Testis (tissue), 3 donors: Measurements from ENCODE around the gene CD276. TPM values are rescaled to one million over a fixed set of nuclear protein-coding genes. Genes with fewer than 3 reads are reported as not detected.

Experiments used
- DNase-seq: peaks from one replicate; pipeline ENCODE4 v3.0.0-alpha.2; 2019
- H3K27ac ChIP-seq, 2 donors: fragments of 200-600 bp; sonication (generic); one replicate each; pipeline ENCODE4 v1.5.1; 2019
- H3K27me3 ChIP-seq: fragments of 200-600 bp; sonication (generic); one replicate; pipeline ENCODE4 v1.5.1; 2019
- H3K36me3 ChIP-seq: fragments of 200-600 bp; sonication (generic); one replicate; pipeline ENCODE4 v1.5.1; 2017; ENCODE audit warnings: low read depth; ENCODE audit errors: missing control alignments
- H3K4me1 ChIP-seq: fragments of 200-600 bp; sonication (generic); one replicate; pipeline ENCODE4 v1.5.1; 2019
- H3K4me3 ChIP-seq, 2 donors: fragments of 200-600 bp; sonication (generic); one replicate each; pipeline ENCODE4 v1.5.1; 2017 to 2019
- H3K9me3 ChIP-seq: fragments of 200-600 bp; sonication (generic); one replicate; pipeline ENCODE4 v1.5.1; 2017
- POLR2A ChIP-seq: fragments of 450-650 bp; IDR thresholded peaks from one replicate; pipeline ENCODE4 v1.6.1; 2017; ENCODE audit warnings: antibody characterized with exemption, mild to moderate bottlenecking, moderate library complexity
- WGBS, 2 donors: methylation state at CpG; one replicate each; pipeline ENCODE4 v1.1.5; 2018; 5-methylcytosine and 5-hydroxymethylcytosine counted together
- intact Hi-C: fragments of 100-400 bp; cut with DNase I; formaldehyde crosslinking; loops from one replicate; pipeline ENCODE4 v1.15.1; 2023; ENCODE audit warnings: low total_unique reads
- polyA plus RNA-seq: library from polyadenylated mRNA; stranded (reverse); fragments of 350-450 nt; fragmentation: Illumina TruSeq; extraction: RNeasy Lipid Tissue Mini Kit (QIAGEN cat#74804); gene quantifications from one replicate; pipeline ENCODE4 v1.2.3, GENCODE V29; 2014; ENCODE audit warnings: low read depth, low replicate concordance; ENCODE audit not compliant: insufficient read depth
- total RNA-seq, 2 donors: library from RNA; depleted of rRNA; stranded (reverse); fragments of >200 nt; gene quantifications; one replicate each; pipeline ENCODE4 v1.2.3, GENCODE V29; 2016
- TF ChIP-seq, protein P1 (sequence below), 3 experiments: fragments of 450-650 bp in 2 of 3; fragments of 200-600 bp in 1 of 3; sonication (generic) in 1 of 3; IDR thresholded peaks; one replicate each; pipeline ENCODE4 v1.5.1; 2016 to 2019; ENCODE audit warnings: antibody characterized with exemption in 3 of 3, mild to moderate bottlenecking in 2 of 3, moderate library complexity in 1 of 3

Gene CD276
- total and polyA plus RNA-seq, 3 donors from 2014 or later = 43.1 to 61.5 (median 50.3) TPM

DNA sequence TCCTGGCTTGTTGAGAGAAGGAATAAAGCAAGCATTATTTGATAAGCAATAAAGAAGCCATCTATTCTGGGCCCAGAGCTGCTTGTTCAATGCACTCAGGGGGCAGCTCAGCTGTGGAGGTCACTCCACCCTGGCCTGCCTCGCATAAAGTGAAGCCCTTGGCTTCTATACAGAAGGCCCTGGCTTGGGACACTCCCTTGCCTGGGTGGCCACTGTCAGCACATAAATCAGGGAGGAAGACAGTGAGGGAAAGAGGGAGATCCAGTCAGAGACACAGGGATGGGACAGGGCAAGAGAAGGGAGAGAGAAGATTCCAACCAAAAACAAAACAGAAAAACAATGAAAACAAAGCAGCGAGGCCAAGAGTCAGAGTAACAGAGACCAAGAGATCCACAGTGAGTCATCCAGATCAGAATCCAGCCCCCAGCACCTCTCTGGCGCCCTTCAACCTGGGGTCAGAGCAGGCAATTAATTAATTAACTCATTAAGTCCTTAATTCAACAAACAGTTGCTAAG is 57.2 kb downstream of the CD276 start:
- TF ChIP-seq, protein P1, sequence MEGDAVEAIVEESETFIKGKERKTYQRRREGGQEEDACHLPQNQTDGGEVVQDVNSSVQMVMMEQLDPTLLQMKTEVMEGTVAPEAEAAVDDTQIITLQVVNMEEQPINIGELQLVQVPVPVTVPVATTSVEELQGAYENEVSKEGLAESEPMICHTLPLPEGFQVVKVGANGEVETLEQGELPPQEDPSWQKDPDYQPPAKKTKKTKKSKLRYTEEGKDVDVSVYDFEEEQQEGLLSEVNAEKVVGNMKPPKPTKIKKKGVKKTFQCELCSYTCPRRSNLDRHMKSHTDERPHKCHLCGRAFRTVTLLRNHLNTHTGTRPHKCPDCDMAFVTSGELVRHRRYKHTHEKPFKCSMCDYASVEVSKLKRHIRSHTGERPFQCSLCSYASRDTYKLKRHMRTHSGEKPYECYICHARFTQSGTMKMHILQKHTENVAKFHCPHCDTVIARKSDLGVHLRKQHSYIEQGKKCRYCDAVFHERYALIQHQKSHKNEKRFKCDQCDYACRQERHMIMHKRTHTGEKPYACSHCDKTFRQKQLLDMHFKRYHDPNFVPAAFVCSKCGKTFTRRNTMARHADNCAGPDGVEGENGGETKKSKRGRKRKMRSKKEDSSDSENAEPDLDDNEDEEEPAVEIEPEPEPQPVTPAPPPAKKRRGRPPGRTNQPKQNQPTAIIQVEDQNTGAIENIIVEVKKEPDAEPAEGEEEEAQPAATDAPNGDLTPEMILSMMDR (IDR thresholded peaks at IDR 0.05) = no peak
- no peak for TF ChIP-seq POLR2A
- Histone ChIP-seq H3K27me3 (no peaks in the 10 kb centered on the region), H3K36me3 (no peaks in the 10 kb centered on the region), H3K9me3 (no peaks in the 10 kb centered on the region), H3K4me3 (no peak overlapping the region), H3K4me1 (peaks cover 12% of the 10 kb centered on the region), H3K27ac (no peak overlapping the region)
- no peak for DNase-seq
- WGBS, 2 donors = 61 to 64% methylated on average over 3 of the region's 3 CpGs
- intact Hi-C loops = no loop called here

- WGBS, 2 donors = 50 to 78% methylated on average over 1 of the region's 1 CpG
- TF ChIP-seq POLR2A = no peak
- TF ChIP-seq, protein P1 (IDR thresholded peaks at IDR 0.05) = no peak
- Histone ChIP-seq H3K9me3 (no peaks in the 10 kb centered on the region), H3K36me3 (no peaks in the 10 kb centered on the region), H3K27ac (no peak overlapping the region), H3K4me3 (no peak overlapping the region), H3K27me3 (no peaks in the 10 kb centered on the region), H3K4me1 (peaks cover 19% of the 10 kb centered on the region)
- DNase-seq = no peak
- intact Hi-C loops = no loop called here
Measured at GRCh38 chr15:73744293-73744692, 60.1 kb downstream of the CD276 start.

DNA sequence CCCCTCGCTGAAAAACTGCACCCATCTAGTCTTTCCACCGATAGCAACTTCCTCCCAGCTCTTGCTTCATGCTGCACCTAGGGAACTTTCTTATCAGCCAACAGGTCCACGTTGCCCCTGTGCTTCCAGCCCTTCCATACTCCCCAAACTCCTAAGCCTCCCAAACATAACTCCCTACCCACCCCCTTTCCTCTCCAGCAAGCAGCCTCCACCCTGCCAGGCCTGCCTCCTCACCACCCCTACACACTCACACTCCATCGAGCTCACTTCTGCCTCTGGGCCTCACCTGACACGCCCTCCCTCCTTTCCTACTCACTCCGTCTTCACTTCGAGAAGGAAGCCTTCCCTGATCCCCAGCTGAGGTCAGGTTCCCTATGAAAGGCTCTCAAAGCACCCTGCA is 60.9 kb downstream of the CD276 start:
- intact Hi-C loops = no loop called here
- TF ChIP-seq POLR2A = no peak
- TF ChIP-seq, protein P1 (IDR thresholded peaks at IDR 0.05) = no peak
- 80 to 83% methylated on average over 7 of the region's 7 CpGs for WGBS, 2 donors

GRCh38 chr15:73746261-73746660 is 62.1 kb downstream of the CD276 start:
- intact Hi-C loops = no loop called here
- TF ChIP-seq, protein P1 (IDR thresholded peaks at IDR 0.05) = no peak
- TF ChIP-seq POLR2A = no peak
- no peak overlapping the region for H3K27ac ChIP-seq
- H3K4me3 ChIP-seq = no peak overlapping the region
- no peaks in the 10 kb centered on the region for H3K36me3 ChIP-seq
- 72 to 73% methylated on average over 8 of the region's 8 CpGs for WGBS, 2 donors
- DNase-seq = no peak
- H3K4me1 ChIP-seq = peaks cover 18% of the 10 kb centered on the region
- no peaks in the 10 kb centered on the region for H3K27me3 ChIP-seq
- H3K9me3 ChIP-seq = no peaks in the 10 kb centered on the region

More for the DNA sequence above, 60.9 kb downstream of the CD276 start:
- H3K27me3 ChIP-seq = no peaks in the 10 kb centered on the region
- DNase-seq = no peak
- no peak overlapping the region for H3K27ac ChIP-seq
- H3K36me3 ChIP-seq = no peaks in the 10 kb centered on the region
- peaks cover 19% of the 10 kb centered on the region for H3K4me1 ChIP-seq
- H3K4me3 ChIP-seq = no peak overlapping the region
- no peaks in the 10 kb centered on the region for H3K9me3 ChIP-seq

DNA sequence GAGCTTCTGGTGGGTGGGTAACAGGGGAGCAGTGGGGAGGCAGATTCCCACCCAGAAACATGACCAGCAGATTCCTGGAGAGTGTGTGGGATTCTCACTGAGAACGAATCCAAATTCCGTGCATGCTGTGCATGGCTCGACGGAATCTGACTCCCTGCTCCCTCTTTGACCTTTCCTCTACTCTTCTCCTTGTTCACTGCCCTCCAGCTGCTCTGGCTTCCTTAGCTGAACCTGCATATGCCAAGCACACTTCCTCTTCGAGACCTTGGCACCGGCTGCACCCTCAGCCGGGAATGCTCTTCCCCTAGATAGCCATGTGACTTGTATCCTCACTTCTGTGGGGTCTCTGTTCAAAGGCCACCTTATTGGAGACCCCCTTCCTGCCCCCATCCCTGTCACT is 62.7 kb downstream of the CD276 start:
- H3K27ac ChIP-seq = no peak overlapping the region
- no peaks in the 10 kb centered on the region for H3K36me3 ChIP-seq
- peaks cover 19% of the 10 kb centered on the region for H3K4me1 ChIP-seq

More for the DNA sequence above, 62.7 kb downstream of the CD276 start:
- TF ChIP-seq, protein P1 (IDR thresholded peaks at IDR 0.05) = no peak
- TF ChIP-seq POLR2A = no peak
- DNase-seq = no peak
- intact Hi-C loops = no loop called here
- WGBS, 2 donors = 30 to 33% methylated on average over 7 of the region's 7 CpGs
- Histone ChIP-seq H3K9me3 (no peaks in the 10 kb centered on the region), H3K4me3 (no peak overlapping the region), H3K27me3 (no peaks in the 10 kb centered on the region)
